Heart right ventricle (tissue), 16 donors: ENCODE data around the gene PI4KA. TPM values are rescaled to one million over a fixed set of nuclear protein-coding genes. Genes with fewer than 3 reads are reported as not detected.
"Not testable (repeated sequence)": the region's sequence is repeated elsewhere in the genome, so short reads cannot be mapped to it uniquely, and the experiment has no call there.

Experiments used
- ATAC-seq, 8 donors: fragments of 200-7000 bp; cut with Tn5 transposase; one replicate each; pipeline ENCODE4 v1.9.1; 2020; ENCODE audit warnings: mild to moderate bottlenecking in 8 of 8, moderate library complexity in 8 of 8, moderate number of reproducible peaks in 1 of 8
- DNase-seq, 2 donors: peaks; one replicate each; pipeline ENCODE4 v3.0.0-alpha.2; 2020
- H3K27ac ChIP-seq, 10 donors: fragments of 200-600 bp; sonication (generic) in 2 of 10; one replicate each; pipeline versions ENCODE4 v1.5.0 to v1.8.0; 2020 to 2022; ENCODE audit warnings: mild to moderate bottlenecking in 3 of 10
- H3K27me3 ChIP-seq, 7 donors: fragments of 200-600 bp; one replicate each; pipeline ENCODE4 v1.8.0; 2021 to 2022; ENCODE audit warnings: mild to moderate bottlenecking in 2 of 7
- H3K36me3 ChIP-seq, 9 donors: fragments of 200-600 bp; sonication (generic) in 1 of 9; one replicate each; pipeline versions ENCODE4 v1.5.0 to v1.8.0; 2020 to 2022; ENCODE audit warnings: mild to moderate bottlenecking in 2 of 9
- H3K4me1 ChIP-seq, 9 donors: fragments of 200-600 bp; sonication (generic) in 1 of 9; one replicate each; pipeline versions ENCODE4 v1.5.0 to v1.8.0; 2020 to 2022; ENCODE audit warnings: mild to moderate bottlenecking in 4 of 9
- H3K4me3 ChIP-seq, 10 donors: fragments of 200-600 bp; sonication (generic) in 2 of 10; one replicate each; pipeline versions ENCODE4 v1.5.0 to v1.8.0; 2020 to 2022; ENCODE audit warnings: mild to moderate bottlenecking in 7 of 10, moderate library complexity in 2 of 10
- H3K9me3 ChIP-seq, 11 donors: fragments of 200-600 bp in 10 of 11; sonication (generic) in 2 of 11; one replicate each; pipeline versions ENCODE4 v1.5.0 to v1.8.0; 2013 to 2022; ENCODE audit warnings: mild to moderate bottlenecking in 2 of 11, control low read depth in 1 of 11, moderate library complexity in 1 of 11
- CTCF ChIP-seq, 9 donors: fragments of 200-600 bp; sonication (generic) in 2 of 9; IDR thresholded peaks; one replicate each; pipeline versions ENCODE4 v1.5.0 to v1.8.0; 2021 to 2022; ENCODE audit warnings: antibody characterized with exemption in 9 of 9, mild to moderate bottlenecking in 5 of 9, moderate library complexity in 1 of 9
- WGBS, 2 donors: extraction: QIAGEN DNeasy Blood & Tissue Kit; methylation state at CpG; one replicate each; pipeline ENCODE4 v1.1.7; 2013; ENCODE audit warnings: inconsistent platforms in 1 of 2; 5-methylcytosine and 5-hydroxymethylcytosine counted together
- intact Hi-C, 10 donors: fragments of 100-400 bp; cut with DNase I; formaldehyde crosslinking; loops; one replicate each; pipeline versions ENCODE4 v1.11.1 to v1.14.2; 2022
- polyA plus RNA-seq, 2 donors: library from polyadenylated mRNA; stranded (reverse); fragments of 200-250 nt; gene quantifications; one replicate each; pipeline ENCODE4 v1.2.3, GENCODE V29; 2013
- total RNA-seq, 10 donors: library from RNA; stranded (reverse); fragmentation: NEBNext Ultra II Directional in 3 of 10; extraction: Animal tissue kit (Norgen Biotek cat#: 25700) in 3 of 10; gene quantifications; one replicate each; pipeline versions ENCODE4 v1.2.1 to v1.2.4, GENCODE V29; 2021 to 2023
- donor health status: Arrhythmogenic right ventricular cardiomyopathy.
- donor health status: ischemic (EF 13 %, LVEDD 7.1; RV severe dilation, severe dysfunction).
- donor health status: healthy with polysubstance abuse.
- donor health status: DM: no; HTN: yes; CAD: no.
- donor health status: DM: no; HTN: no; CAD: no.
- donor health status: ischemic (EF 25% LVEDD 6.9; RV normal size, moderate dysfunction).
- donor health status: ischemic (EF 25% LVEDD 5.7; RV mildly dilated, moderate dysfunction).
- donor health status: healthy.
- donor health status: DM: yes; HTN: yes; CAD: no.
- donor health status: Ischemic cardiomyopathy.
- donor health status: ischemic (EF 35%, LVEDD 5.7; RV mildly dilated, moderate dysfunction).
- donor health status: nonischemic (EF 11% LVEDD 7.7; RV severe dilation, severe dysfunction).
- donor health status: DM: yes; HTN: yes; CAD: no.
- donor health status: PGD.
- donor health status: ischemic (EF 29% LVEDD 5.4; RV normal size, mild dysfunction).
- donor health status: nonischemic (EF 23%, LVEDD 6.1; RV moderate dilation, normal function).

Gene PI4KA
- total and polyA plus RNA-seq, 12 donors, result 32.3 to 55.2 (median 39.4) TPM

DNA sequence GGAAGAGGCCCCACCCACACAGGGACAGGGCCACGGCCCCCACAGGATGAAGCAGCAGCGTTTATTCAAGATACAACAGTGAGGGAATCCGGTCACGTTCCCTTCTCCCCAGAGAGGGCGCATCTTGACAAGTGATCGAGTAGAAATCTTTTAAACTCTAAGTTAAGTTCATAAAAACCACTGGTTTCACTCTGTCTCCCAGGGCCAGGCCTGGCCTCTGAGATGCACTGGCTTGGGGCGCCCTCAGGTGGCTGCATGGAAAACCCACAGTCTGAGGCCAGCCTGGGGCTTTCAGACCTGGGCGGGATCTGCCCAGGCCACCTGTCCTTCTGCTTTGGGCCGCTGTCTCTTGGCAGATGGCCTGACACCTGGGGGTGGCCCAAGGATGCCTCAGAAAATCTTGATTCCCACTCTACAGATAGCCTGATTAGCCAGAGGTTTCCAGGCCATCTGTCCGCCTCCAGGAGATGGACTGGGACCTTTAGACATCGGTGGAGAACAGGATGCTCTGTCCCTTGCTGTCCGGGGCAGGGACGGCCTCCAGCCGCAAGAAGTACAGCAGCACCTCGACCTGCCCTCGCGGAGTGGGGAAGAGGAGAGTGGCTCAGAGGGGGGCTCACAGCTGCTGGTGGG lies 161.0 kb downstream of the PI4KA start:
- H3K4me1 ChIP-seq, H3K9me3 ChIP-seq, H3K36me3 ChIP-seq, H3K27me3 ChIP-seq: not testable (repeated sequence)
- peak; percentile 72 to 82 for DNase-seq
- peak in 2 of 8 donors; percentile 20 to 65 for ATAC-seq
- peak overlapping the region in 1 of 10 donors; percentile 26 for H3K4me3 ChIP-seq
- peak overlapping the region in 4 of 10 donors; percentile 12 to 70 (median 48) for H3K27ac ChIP-seq
- TF ChIP-seq CTCF (IDR thresholded peaks at IDR 0.05), result peak; percentile 36 to 81 (median 68)
- intact Hi-C loops, result loop anchor here in 3 of 10 donors (5.0 to 10.0 kb wide), 3 partner anchors 130 to 283 kb away; no protein-coding TSS in a partner anchor
- 36 to 37% methylated on average over 14 to 15 of the region's 17 CpGs for WGBS, 2 donors

- H3K4me3 ChIP-seq, DNase-seq, H3K36me3 ChIP-seq, ATAC-seq, H3K9me3 ChIP-seq, H3K27ac ChIP-seq, H3K27me3 ChIP-seq, H3K4me1 ChIP-seq: not testable (repeated sequence)
- intact Hi-C loops, result loop anchor here in 3 of 10 donors (5.0 to 10.0 kb wide), 3 partner anchors 129 to 281 kb away; no protein-coding TSS in a partner anchor
- 71 to 92% methylated on average over 3 of the region's 4 CpGs for WGBS, 2 donors
Observed at GRCh38 chr22:20696056-20696455, 162.6 kb downstream of the PI4KA start.

GRCh38 chr22:20695205-20695604 lies 163.4 kb downstream of the PI4KA start:
- intact Hi-C loops, result loop anchor here in 3 of 10 donors (5.0 to 10.0 kb wide), 3 partner anchors 128 to 280 kb away; no protein-coding TSS in a partner anchor
- H3K27ac ChIP-seq, H3K4me1 ChIP-seq, H3K36me3 ChIP-seq, DNase-seq, H3K4me3 ChIP-seq, H3K9me3 ChIP-seq, ATAC-seq, H3K27me3 ChIP-seq: not testable (repeated sequence)
- WGBS, 2 donors, result 82 to 87% methylated on average over 8 to 10 of the region's 12 CpGs

DNA sequence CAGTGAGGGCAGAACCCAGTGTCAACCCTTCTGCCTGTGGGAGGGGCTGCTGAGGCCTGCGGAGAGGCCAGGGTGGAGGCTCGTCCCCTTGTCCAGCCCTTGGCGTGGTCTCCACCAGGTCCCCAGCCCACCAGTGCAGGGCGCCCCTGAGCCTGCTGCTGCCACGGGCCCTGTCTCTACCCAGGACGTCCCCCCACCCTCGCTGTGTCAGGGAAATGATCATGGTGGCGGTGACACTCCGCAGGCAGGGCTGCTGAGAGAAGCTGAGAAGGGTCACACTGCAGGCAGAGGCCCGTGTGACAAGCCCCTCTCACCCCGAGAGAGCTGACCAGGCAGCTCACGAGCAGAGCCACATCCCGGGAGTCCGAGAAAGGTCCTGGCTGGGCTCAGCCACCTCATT lies 164.4 kb downstream of the PI4KA start:
- not testable (repeated sequence) for H3K27ac ChIP-seq, H3K9me3 ChIP-seq, H3K4me1 ChIP-seq, ATAC-seq, DNase-seq, H3K27me3 ChIP-seq, H3K36me3 ChIP-seq, H3K4me3 ChIP-seq
- intact Hi-C loops, result loop anchor here in 1 of 10 donors (10.0 kb wide), 1 partner anchor 279 kb away; no protein-coding TSS in a partner anchor
- WGBS, 2 donors, result 88 to 91% methylated on average over 6 of the region's 14 CpGs

- not testable (repeated sequence) for H3K9me3 ChIP-seq, H3K36me3 ChIP-seq, H3K4me1 ChIP-seq, H3K4me3 ChIP-seq, H3K27ac ChIP-seq, H3K27me3 ChIP-seq, ATAC-seq, DNase-seq
- intact Hi-C loops, result loop anchor here in 1 of 10 donors (10.0 kb wide), 1 partner anchor 278 kb away; no protein-coding TSS in a partner anchor
- 85 to 97% methylated on average over 6 to 7 of the region's 7 CpGs for WGBS, 2 donors
Observed at GRCh38 chr22:20692926-20693325, 165.7 kb downstream of the PI4KA start.

GRCh38 chr22:20690586-20691317 lies 167.9 kb downstream of the PI4KA start:
- H3K4me3 ChIP-seq, H3K27me3 ChIP-seq, DNase-seq, H3K36me3 ChIP-seq, H3K9me3 ChIP-seq, H3K27ac ChIP-seq, H3K4me1 ChIP-seq, ATAC-seq: not testable (repeated sequence)
- WGBS, 2 donors, result 93 to 96% methylated on average over 15 of the region's 15 CpGs
- intact Hi-C loops, result loop anchor here in 1 of 10 donors (10.0 kb wide), 1 partner anchor 276 kb away; no protein-coding TSS in a partner anchor

GRCh38 chr22:20687356-20688172 lies 171.0 kb downstream of the PI4KA start:
- not testable (repeated sequence) for H3K4me3 ChIP-seq, H3K4me1 ChIP-seq, H3K9me3 ChIP-seq, H3K27me3 ChIP-seq, H3K36me3 ChIP-seq, ATAC-seq, H3K27ac ChIP-seq, DNase-seq
- 95% methylated on average over 29 of the region's 29 CpGs for WGBS, 2 donors
- intact Hi-C loops, result loop anchor here in 1 of 10 donors (10.0 kb wide), 1 partner anchor 93 kb away; no protein-coding TSS in a partner anchor

DNA sequence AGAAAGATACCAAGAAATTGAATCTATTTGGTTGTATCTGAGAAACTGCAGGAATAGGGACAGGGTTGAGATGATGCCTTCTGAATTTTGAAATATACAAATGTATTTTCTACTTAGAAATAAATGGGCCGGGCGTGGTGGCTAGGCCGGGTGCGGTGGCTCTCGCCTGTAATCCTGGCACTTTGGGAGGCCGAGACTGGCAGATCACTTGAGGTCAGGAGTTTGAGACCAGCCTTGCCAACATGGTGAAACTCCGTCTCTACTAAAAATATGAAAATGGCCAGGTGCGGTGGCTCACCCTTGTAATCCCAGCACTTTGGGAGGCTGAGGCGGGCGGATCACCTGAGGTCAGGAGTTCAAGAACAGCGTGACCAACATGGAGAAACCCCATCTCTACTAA lies 172.8 kb downstream of the PI4KA start:
- intact Hi-C loops, result loop anchor here in 1 of 10 donors (10.0 kb wide), 1 partner anchor 91 kb away; no protein-coding TSS in a partner anchor
- not testable (repeated sequence) for H3K36me3 ChIP-seq, H3K4me3 ChIP-seq, H3K9me3 ChIP-seq, H3K27me3 ChIP-seq, H3K4me1 ChIP-seq, H3K27ac ChIP-seq, ATAC-seq, DNase-seq
- WGBS, 2 donors, result 94 to 95% methylated on average over 11 of the region's 11 CpGs

DNA sequence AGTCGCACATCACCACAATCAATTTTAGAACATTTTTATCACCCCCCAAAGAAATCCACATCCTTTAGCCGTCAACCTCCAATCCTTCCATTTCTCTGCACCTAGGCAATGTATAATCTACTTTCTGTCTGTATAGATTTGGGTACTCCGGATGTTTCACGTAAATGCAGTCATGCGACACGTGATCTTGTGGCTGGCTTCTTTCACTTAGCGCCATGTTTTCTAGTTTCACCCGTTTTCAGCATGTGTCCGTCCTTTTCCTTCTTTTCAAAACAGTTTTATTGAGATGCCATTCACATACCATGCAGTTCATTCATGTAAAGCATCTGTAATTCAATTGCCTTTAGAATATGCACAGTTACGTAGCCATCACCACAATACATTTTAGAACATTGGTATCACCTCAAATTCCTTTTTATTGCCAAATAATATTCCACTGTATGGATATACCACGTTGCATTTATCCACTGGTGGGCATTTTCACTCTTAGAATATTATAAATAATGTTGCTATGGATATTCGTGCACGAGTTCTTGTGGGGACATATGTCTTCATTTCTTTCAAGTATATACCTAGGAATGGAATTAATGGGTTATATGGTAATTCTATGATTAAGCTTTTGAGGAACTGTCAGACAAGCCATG lies 179.7 kb downstream of the PI4KA start:
- H3K4me3 ChIP-seq, H3K27ac ChIP-seq, H3K36me3 ChIP-seq, H3K9me3 ChIP-seq, H3K4me1 ChIP-seq, ATAC-seq, intact Hi-C loops, DNase-seq: not testable (repeated sequence)
- H3K27me3 ChIP-seq, result peaks cover 0 to 33% (median 6%) of the 10 kb centered on the region in 7 donors
- WGBS, 2 donors, result 88 to 91% methylated on average over 13 of the region's 13 CpGs
